ENCODE data around the gene CRYBA4.
"Not testable (repeated sequence)": the region's sequence is repeated elsewhere in the genome, so short reads cannot be mapped to it uniquely, and the experiment has no call there.

CRYBA4 gene

DNA sequence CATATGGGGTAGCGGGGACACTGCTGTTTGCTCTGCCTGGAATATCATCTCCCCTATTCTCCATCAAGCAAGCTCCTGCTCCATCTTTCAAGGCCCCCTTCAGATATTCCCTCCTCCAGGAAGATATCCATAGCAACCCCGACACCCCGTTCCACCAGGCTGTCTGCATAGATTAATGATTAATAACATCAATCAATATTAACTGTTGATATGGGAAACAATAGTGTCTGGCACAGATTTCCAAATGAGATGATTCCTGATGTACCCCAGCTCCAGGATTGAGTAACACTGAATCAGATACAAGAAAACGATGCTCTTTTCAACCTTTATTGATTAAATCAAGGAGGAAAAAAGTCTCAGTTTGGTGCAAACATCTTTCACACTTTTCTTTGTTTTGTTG lies 24.3 kb upstream of the CRYBA4 start:
- DNase-seq, result no peak

DNA sequence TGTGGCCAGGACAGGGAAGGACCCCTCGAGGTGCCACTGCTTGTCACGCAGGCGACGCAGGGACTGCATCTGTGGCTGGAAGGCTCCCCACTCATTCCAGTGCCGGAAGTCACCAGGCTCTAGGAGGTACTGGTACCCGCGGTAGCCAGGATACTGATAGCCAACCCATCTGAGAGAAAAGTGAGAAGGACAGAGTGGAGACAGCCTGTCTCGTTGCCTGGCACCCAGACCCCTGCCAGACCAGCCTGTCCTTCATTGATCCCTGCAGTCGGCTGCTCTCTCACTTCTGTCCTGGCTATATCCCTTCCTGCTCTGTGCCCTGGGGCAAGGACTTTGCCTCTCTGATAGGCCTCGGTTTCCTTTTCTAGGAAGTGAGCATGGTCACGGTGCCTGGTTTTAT lies 22.3 kb upstream of the CRYBA4 start:
- DNase-seq, result no peak

DNA sequence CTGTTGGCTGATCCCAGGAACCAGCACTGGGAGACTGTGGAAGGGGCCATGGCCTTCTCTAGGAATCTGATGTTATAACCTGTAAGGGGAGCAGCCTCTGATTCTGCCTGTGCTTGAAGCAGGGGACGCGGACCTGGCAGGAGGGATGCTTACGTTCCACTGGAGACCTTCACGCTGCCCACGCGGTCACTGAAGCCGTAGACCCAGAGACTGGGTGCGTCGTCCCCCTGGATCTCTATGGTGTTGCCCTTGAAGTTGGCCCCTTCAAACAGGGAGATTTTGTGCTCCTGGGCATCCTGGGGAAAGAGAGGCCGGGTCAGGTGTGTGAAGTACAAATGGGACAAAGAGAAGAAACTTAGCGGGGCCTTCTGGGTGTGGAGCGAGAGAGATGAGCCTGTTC lies 20.0 kb upstream of the CRYBA4 start:
- no peak for DNase-seq

DNA sequence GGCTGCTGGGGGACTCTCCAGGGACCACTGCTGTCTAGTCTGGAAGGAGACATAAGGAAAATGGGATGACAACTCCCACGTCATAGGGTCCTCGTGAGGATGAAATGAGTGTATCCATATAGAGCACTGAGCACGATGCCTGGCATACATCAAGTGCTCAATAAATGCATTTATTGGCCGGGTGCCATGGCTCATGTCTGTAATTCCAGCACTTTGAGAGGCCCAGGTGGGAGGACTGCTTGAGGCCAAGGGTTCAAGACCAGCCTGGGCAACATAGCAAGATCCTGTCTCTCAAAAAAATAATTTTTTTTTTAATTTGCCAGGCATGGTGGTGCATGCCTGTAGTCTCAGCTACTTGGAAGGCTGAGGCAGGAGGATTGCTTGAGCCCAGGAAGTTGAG lies 19.6 kb upstream of the CRYBA4 start:
- no peak for DNase-seq

DNA sequence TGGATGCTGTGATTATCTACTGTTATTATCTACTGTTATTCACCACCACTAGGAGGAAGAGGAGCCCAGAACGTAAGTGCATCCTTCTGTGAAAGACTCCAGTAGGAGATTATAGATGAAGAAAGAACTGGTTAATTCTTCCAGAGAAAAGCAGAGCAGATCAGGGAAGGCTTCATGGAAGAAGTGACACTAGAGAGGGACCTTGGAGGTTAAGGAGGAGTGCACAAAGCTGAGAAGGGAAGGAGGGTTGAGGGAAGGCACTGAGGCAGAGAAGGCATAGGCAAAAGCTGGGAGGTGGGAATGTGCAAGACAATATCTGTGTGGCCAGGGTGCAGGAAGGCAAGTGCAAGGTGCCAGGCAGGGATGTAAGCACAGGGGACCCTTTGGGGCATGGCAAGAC lies 17.4 kb upstream of the CRYBA4 start:
- no peak for DNase-seq

DNA sequence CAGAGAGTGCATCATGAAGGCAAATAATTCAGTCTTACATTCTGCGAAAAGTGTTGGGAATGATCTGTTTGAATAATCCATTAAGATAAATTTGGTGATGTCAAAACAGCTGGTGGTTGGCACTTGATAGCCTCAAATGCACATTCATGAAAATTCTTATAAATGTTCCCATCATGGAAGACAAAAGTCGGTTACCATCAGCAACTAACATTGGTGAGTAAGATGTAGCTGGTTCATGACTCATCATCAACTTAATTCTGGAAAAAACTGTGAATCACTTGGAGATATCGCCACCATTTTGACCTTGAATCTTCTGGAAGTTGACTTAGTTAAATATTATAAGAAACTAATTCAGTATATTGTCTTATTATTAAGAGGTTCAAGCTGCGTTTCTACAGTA lies 15.2 kb upstream of the CRYBA4 start:
- DNase-seq, result no peak

DNA sequence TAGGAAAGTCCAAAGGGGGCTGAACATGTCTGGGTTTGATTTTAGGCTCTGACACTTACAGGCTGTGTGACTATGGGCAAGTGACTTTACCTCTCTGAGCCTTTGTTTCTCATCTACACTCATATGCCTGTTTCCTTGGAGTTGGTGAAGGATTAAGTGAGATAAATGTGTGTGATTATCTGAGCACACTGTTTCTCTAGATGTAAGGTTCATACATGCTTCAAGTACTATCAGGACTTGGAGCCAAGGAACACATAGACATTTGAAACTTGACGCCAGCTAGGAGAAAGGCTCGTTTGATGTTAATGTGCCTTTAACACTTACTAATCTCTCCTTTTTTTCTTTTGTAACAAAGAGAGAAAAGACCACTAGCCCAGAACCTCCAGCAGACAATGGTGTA lies 13.6 kb upstream of the CRYBA4 start:
- no peak for DNase-seq

DNA sequence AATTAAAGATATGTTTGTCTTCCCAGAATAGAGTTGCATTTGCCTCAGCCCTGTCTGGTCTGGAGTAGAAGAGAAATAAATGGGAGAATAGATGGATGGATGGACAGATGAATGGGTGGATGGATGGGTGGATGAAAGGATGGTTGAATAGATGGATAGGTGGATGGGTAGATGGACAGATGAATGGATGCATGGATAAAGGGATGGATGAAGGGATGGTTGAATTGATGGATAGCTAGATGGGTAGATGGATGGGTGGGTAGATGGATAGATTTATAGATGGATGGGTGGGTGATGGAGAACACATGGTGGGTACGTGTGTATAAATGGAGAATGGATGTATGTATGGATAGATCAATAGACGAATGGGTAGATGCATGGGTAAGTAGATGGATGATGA lies 12.5 kb upstream of the CRYBA4 start:
- DNase-seq, result no peak

DNA sequence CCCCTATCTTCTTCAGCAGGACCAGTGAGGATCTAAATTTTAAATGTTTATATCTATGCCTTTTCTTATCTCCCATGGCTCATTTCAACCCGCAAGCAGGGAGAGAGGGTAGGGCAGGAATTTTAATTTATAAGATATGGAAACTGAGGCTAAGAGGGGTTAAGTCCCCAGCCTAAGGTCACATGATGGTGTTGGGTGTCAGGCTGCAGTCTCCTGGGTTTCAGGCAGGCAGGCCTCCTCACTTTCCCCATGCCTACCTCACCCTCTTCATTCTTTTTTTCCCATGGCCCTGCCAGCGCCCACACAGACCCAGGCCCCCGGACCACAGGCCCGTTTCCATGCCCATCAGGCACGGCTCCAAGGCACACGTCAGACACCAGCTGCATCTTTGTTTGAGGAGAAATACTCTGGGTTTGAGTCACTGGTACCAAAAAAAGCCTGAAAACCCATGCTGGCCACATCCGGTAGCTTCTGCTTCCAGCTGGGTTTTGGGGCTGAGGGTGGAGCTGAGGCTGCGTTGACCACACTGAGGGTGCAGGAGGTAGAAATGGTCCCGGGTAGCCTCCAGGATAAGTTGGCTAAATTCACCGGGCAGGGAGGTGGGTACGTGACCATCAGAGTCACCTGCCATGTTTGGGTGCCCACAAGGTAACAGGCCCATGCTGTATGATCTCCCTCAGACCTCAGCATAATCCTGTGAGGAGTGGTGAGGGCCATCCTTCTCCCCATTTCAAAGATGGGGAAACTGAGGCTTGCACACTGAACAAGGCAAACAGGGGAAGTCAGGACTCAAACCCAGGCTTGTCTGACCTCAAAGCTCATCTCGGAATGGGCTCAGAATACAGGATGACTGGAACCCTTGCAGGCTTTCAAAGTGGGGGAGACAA lies 11.4 kb upstream of the CRYBA4 start:
- DNase-seq, result peak; percentile 27

DNA sequence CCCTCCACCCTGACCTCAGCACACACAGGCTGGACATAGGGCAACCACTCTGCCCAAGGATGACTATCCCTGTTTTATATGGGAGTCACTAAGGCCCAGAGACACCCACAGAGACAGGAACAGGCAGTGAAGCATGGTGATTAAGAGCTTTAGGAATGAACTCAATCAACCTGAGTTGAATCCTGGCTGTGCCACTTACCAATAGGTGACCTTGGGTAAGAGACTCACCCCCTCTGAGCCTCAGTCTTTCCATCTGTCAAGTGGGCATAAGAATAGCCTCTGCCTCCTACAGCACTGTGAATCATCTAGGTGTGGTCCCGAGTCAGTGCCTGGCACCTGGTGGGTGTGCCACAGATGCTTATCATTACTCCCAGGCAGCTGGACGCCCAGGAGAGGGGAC lies 10.8 kb upstream of the CRYBA4 start:
- DNase-seq, result no peak

DNA sequence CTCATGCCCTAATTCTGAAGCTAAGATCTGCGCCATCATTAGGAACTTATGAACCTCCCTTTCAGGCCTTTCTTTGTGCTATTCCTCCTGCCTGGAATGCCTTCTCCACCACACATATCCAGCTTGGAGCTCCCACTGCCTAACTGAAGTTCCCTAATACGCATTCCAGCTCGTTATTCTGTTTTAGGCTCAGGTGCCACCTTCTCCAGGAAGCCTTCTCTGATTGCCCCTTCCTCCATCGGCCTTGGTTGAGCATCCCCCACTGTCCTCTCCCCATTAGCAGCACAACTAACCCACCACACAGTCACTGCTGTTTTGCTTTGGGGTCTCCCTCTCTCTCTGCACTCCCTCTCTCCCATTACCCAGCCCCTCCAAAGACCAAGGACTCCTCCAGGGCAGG lies 9.1 kb upstream of the CRYBA4 start:
- DNase-seq, result no peak

DNA sequence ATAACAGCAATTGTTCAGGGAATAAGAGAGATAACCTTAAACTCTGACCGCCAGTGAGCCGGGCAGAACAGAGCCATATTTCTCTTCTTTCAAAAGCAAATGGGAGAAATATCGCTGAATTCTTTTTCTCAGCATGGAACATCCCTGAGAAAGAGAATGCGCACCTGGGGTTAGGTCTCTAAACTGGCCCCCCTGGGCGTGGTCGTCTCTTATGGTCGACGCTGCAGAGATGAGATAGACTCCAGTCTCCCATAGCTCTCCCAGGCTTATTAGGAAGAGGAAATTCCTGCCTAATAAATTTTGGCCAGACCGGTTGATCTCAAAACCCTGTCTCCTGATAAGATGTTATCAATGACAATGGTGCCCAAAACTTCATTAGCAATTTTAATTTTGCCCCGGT lies 8.0 kb upstream of the CRYBA4 start:
- not testable (repeated sequence) for DNase-seq

DNA sequence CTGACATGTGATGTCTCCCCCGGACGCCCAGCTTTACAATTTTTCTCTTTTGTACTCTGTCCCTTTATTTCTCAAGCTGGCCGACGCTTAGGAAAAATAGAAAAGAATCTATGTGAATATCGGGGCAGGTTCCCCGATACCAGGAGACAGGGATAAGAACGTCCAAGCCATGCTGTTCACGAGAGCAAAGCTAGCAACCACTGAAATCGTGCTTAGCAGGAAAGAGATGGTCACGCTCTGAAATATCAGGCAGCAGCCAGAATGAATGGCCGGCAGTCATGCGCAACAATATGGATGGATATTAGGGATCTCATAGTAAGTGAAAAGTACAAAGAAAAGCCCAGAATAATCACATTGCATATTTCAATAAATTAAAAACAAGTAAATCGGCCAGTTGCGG lies 7.4 kb upstream of the CRYBA4 start:
- DNase-seq, result no peak

DNA sequence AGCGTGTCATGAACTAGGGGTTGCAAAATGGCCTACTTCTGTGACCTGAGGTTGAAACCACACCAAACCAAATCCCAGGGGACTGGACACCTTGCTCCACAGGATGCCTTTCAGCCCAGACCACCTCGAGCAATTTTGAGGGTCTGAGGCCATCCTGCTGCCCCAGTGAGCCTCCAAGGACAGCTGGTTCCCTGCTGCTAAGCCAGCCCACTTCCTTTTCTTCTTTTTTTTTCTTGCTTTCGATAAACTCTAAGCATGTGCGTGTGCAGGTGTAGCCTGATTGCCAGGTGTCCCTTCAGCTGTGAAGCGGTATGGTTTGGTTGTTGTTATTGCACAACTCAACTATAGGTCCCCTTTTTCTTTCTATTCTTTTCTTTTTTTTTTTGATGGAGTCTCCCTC lies 6.6 kb upstream of the CRYBA4 start:
- no peak for DNase-seq

DNA sequence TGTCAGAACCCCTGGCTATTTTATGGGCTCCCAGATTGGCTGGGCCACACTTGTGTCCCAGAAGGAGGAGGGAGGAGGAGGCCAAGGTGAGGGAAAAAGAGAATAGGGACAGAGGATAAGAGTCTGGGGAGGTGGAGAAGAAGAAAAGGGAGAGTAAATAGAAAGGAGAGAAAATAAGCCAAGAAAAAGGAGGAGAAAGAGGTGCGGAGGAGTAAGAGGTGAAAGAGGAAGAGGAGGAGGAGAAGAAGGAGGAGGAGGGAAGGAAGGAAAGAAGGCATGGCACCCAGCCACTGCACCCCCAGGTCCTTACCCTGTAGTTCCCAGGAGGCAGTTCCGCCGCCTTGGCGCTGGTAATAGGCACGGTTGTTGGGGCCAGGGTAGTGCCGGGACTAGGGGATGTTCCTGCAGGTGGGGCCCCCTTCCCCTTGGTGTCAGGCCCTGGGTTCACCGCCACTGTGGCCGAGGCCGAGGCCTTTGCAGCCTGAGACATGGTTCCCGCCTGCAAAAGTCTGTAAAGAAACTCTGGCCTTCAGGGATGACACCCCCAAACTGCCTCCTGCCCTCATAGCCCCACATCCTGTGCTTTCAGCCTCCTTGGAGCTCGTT lies 5.8 kb upstream of the CRYBA4 start:
- DNase-seq, result no peak

DNA sequence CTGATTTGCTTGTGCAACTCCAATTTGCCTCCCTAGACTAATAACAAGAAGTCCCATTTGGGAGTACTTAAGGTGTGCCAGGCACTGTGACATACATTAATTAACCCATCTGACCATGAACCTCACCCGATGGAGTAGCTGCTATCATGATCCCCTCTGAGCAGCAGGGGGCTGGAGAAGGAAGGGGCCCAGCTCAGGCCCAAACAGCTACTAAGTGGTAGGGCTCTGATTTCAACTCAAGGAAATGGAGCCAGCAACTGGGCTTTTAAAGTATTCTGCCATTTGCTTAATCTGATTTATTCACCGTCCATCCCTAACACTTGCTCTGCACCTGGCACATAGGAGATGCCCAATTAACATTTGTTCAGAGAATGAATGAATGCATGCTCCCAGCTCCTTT lies 5.1 kb upstream of the CRYBA4 start:
- no peak for DNase-seq

DNA sequence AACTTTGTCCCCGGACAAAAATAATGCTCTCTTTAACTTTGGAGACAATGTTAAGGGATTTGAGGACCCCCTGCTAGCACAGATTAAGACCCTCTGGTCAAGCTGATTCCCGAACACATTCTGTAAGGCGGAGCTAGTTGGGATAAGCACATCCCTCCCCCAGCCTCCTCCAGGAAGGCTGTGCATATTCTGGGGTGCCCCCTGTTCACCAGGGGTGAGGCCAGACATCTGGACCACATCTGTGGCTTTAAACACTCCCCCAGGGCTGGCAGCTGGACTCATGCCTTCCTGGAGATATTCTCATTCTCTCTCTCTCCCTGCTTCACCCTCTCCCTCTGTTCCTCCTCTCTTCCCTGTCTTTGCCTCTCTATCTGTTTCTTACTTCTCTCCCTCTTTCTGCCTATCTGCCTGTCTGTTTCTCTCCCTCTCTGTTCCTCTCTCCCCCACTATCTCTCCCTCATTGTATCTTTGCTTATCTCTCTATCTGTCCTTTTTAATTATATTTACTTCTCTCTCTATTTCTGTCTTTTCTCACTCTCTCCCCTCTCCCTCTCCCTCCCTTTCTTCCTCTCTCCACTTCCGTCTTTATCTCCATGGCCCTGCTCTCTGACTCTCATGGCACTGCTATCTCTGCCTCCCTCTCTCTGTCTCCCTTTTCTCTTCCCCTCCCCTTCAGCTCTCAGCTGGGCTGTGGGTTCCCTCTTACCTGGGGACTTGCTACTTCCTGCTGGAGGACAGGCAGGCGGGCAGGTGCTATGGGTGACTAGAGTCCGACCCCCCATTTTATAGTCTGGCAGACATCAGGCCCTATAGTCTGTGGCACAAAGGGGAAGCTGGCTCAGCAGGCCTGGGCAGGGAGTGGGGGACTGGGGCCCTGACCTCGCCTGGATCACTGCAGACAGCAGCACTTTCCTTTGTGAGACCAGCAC lies 4.2 kb upstream of the CRYBA4 start, which contains the start of gene CRYBB1:
CRYBB1 (minus strand) TSS at position 757 of the 929 bp plus-strand sequence. CDS start 1,708 bp downstream, outside the sequence.
- DNase-seq, result no peak

DNA sequence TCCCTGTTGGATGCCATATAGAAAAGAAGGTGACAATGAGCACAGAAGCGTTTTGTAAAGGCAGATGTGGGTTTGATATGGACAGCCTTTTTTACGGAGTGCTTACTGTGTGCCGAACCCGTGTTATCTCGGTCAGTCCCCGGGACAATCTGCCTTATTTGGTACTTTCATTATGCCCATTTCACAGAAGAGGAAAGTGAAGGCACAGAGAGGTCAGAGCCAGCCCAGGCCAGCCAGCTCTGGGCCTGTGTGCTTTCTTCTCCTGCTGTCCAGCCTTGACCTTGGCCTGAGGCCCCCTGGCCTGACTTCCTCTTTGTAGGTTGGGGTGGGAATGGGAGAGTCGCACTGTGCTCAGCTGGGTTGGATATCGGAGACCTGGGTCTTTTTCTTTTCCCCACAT lies 3.3 kb upstream of the CRYBA4 start:
- DNase-seq, result no peak

DNA sequence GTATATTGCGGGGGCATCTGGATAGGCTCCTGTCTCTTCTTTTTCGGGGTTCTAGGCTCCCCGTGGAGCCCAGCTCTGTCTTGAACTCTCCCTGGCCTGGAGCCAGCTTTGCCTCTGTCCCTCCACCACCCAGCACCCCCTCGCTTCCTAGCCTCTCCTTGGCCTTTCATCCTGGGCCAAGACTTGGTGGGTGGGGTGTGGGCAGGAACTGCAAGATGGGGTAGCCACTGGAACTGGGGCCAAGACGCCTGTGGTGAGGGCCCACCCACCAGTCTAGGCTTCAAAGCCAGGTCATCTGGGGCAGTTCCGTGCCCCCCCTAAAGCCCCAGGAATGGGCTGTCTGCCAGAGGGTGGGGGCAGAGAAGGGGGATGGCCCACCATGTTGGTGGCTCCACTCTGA lies 2.3 kb upstream of the CRYBA4 start:
- no peak for DNase-seq

DNA sequence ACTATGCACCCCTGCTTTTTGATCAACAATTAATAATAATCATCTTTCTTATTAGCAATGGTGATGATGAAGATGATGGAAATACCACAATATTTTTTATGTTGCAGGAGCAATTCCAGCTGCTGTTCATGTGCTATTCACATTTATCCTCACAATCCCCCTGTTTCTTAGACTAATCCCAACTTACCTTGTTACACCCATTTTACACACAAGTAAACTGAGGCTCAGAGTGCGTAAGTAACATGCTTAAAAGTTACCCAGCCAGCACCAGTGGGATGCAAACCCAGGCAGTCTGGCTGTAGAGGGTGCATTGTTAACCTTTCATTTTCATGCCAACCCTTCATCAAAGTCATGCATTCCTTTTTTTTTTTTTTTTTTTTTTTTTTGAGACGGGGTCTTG lies 1.6 kb upstream of the CRYBA4 start:
- DNase-seq, result no peak

DNA sequence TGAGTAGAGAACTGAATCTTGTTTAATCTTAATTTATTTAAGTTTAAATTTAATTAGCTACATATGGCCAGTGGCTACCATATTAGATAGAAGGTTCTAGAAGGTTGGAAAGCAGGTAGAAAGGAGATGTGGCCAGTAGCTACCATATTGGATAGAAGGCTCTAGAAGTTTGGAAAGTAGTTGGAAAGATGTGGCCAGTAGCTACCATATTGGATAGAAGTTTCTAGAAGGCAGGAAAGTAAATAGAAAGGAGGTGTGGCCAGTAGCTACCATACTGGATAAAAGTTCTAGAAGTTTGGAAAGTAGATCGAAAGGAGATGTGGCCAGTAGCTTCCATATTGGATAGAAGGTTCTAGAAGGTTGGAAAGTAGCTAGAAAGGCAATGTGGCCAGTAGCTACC lies 2.2 kb downstream of the CRYBA4 start:
- DNase-seq, result no peak

DNA sequence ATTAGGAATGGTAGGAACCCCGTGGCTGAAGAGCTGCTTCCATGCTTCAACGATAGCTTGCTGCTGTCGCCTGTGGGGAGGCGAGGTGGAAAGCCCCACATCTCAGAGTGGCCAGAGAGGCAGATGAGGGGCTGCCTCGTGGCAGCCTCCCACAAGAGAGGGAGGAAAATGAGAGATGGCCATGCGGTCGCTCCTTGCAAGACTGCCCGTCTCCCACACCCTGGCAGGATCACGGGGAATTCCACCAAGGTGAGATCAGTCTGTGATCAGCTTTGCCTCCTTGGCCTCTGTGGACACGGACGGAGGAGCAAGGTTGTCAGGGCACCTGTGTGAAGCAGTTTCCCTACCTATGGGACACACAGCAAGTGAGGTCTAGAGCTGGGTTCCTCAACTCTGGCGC lies 3.0 kb downstream of the CRYBA4 start:
- DNase-seq, result no peak

DNA sequence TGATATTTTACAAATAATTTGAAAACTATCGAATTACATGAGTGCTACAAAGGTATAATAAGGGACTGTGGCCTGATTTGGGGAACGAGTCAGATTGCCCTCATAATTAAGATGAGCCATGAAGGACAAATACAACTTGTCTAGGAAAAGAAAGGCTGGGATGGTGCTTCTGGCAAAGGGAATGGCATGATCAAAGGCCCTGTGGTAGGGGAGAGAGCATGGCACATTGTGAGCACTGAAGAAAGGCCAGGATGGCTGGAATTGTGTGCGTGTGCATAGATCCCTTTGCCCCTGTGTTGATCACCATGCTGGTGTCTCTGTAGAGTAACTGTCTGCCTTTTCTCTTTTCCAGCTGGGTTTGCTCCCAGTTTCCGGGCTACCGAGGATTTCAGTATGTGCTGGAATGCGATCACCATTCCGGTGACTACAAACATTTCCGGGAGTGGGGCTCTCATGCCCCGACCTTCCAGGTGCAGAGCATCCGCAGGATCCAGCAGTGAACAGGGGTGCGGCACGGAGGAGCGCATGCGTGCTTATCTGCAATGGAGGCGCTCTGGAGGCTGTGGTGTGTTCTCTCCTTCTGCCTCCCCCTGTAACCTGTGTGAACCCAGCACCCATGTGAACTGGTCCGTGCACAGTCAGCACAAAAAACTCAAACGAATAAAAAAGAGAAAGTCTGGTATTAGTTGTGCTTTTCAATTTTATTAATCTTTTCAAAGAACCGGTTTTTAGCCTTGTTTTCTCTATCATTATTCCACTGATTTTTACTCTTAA lies 8.4 kb downstream of the CRYBA4 start:
- no peak for DNase-seq

All from activated T-cell treated with anti-CD3 and anti-CD28 coated beads, Interleukin-2, amount 50 U/mL, for 1 hour (primary cell).